Cardiac septum (tissue), 1 donor: ENCODE data around the gene USP2. TPM values are rescaled to one million over a fixed set of nuclear protein-coding genes. Genes with fewer than 3 reads are reported as not detected.

Source experiments
- DNase-seq: peaks from one replicate; pipeline ENCODE4 v3.0.0-alpha.2; 2020; ENCODE audit warnings: low spot score
- intact Hi-C: fragments of 100-400 bp; cut with DNase I; formaldehyde crosslinking; loops from one replicate; pipeline ENCODE4 v1.14.0; 2022
- total RNA-seq: library from RNA; stranded (reverse); fragmentation: NEBNext Ultra II Directional; extraction: Animal tissue kit (Norgen Biotek cat#: 25700); gene quantifications from one replicate; pipeline ENCODE4 v1.2.1, GENCODE V29; 2021
- donor health status: DM: no; HTN: no; CAD: no.

Gene USP2
- total RNA-seq, 1 donor from 2014 or later = 80.0 TPM

DNA sequence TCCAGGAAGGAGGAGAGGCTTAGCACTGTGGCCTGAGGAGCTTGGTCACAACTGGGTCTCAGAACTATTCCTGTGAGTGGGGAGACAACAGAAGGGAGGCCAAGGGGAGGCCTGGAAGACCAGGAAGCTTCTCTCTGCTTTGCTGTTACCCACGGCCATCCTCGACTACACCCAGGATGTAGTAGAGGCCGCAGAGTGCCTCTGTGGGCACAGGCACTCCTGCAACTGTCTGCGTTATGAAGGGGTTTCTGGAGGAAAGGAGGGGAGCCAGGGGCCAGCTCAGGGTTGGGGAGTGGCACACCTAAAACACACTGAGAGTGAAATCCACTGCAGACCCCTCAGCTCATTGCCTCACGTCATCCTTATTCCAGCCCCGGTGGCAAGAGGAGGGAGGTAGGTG is 31.2 kb downstream of the USP2 start:
- no peak for DNase-seq
- intact Hi-C loops = no loop called here

DNA sequence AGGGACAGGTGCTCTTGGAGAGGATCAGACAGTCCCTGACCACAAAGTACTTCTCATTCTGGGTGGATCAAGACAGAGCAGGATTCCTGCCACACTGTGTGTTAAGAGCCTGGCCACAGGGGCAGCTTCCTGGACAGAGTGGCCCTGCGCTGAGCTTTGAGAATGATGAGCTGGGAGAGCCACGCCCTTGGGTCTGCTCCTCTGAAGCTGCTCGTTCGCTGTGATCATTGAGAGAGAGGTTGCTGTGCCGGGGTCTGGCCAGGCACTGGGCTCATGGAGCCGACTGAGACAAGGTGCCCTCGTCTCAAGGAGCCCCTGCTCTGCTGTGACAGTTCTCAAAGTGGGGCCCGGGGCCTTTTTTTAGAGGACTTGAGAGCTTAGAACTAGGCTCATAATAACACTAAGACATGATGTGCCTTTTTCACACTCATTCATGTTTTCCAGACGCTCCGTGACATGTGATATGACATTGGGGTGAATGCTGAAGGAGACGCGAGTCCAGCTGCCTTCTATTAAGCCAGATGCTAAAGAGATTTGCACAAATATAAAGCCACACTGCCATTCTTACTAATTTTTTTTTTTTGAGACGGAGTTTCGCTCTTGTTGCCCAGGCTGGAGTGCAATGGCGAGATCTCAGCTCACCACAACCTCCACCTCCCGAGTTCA is 33.4 kb downstream of the USP2 start:
- DNase-seq = no peak
- intact Hi-C loops = no loop called here

DNA sequence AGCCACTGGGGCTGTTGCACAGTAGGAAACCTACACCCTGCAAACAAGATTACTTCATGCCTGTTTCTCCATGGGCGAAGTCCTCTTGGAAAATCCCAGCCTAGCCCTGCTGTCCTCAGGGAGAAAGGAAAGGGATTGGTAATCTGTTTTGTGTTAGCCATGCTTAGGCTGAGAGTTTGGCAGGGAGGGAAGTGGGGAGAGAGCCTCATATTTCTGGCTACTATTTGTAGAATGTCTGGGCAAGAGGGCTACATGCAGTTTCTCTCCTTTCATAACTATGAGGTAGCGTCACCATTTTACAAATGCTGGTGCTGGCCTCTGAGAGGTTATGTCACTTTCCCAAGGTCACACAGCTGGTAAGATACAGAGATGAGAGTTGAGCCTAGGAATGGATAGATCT is 34.2 kb downstream of the USP2 start:
- DNase-seq = no peak
- intact Hi-C loops = no loop called here

DNA sequence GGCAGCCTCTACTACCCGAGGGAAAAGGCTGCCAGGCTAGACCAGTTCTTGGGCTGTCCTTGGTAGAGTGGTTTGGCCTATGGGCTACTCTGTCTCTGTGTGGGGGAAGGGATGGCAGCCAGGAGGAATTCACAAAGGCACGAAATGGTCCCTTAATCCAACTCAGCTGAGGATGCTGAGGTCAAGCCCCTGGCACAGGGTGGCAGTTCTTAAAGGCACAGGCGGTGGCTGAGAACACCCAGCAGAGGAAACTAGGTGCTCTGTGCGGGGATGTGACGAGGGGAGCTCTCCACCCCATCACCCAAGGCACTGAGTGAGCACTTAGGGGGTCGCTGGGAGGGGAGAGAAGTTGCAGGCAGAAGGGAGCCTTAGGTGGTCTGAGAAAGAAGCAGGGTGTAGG is 34.9 kb downstream of the USP2 start, which contains the start of gene MFRP:
Gene MFRP, minus strand, starts transcription at position 101 of the 400 bp plus-strand sequence. CDS start 192 bp downstream, outside the sequence.
- intact Hi-C loops = no loop called here

DNA sequence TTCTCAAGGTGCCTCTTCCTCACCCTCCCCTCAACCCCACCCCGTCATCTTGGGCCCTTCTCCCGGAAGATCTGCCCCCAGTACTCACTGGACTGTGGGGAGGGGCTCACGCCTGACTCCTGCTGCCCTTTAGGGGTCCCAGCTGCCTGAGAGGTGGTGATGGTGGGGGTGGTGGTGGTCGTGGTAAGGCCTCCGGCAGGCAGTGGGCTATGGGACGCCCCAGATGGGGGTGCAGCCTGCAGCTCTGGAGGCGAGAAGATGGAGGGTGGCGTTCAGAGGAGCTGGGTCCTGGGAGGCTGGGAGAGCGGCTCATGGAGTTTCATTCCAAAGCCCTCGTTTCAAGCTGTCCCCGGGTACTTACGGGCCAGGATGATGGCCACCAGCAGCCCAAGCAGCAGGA is 35.8 kb downstream of the USP2 start:
- no peak for DNase-seq
- intact Hi-C loops = no loop called here

More for the DNA sequence above, 34.9 kb downstream of the USP2 start, which contains the start of gene MFRP:
- no peak for DNase-seq

DNA sequence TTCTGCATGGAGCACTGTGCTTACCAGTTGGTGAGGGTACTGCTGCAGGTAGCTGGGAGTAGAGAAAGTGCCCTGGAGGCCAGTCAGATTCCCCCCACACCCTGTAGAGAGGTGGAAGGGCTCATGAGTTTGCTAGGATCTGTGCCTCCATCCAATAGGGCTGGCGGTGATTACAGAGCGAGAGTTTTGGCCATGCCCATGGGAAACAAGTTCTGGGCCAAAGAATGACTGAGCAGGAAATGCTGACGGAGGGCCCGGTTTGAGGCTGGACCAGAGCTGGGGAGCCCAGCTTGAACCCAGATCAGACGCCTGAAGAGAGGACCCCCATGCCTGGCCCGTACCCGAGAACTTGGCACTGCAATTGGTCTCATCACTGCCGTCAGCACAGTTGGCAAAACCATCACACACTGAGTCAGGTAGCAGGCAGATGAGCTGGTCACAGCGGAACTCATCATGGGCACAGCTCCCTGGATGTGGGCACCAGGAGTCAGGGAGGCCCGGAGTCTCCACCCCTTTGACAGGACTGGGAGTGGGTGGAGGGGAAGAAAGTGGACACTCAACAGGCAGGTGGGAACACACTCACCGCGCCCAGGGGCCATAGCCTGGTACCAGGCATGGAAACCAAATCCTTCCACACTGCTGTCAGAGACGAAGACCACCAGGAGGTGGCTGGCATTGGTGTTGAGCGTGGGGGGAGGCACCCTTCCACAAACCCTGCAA is 37.0 kb downstream of the USP2 start:
- intact Hi-C loops = no loop called here
- DNase-seq = no peak

DNA sequence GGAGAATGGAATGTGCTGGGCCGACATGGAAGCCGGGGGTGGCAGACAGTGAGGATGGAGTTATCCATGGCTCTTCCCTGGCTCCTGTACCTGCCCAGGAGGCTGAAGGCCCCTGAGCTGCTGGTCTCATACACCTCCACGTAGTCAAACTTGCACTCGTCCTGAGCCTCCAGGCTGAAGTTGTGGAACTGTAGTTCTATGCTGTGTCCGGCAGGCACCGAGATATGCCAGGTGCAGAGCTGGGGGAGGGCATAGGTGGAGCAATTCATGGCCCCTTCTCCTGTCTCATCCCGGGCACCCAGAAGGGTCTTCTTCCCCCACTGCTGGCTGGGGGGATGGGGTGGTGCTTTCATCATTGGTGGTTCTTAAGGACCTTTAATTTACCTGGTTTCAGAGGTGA is 37.8 kb downstream of the USP2 start:
- DNase-seq = no peak
- intact Hi-C loops = no loop called here

DNA sequence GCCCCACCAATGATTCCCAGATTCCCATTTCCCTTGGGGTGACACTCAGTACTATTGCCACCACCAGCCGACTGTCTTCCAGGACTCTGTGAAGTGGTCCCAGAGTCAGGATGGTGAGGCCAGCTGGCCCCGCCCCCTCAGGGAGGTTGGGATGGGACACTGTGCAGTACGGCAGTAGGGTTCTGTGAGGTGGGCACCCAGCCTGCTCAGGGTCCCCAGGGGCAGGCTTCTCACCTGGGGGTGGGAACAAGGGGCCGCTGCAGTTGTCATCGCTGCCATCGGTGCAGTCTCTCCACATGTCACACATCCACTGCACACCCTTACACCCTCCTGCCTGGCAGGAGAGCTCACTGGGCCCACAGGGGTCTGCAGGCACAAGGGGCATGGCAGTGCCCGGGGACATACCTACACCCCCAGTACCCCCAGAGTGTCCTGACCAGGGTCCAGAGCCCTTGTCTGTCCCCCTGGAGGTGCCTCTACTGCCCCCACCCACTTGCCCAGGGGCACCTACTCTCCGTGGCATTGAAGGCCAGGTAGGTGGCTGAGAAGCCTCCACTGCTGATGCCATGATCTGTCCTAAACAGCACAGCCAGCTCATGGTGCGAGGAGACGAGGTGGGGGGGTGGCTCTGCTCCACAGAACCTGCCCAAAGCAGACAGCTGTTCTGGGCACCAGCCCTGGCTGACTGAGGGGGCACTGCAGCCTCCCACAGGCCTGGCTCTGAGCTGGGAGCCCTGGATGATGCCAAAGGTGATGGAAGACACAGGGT is 38.9 kb downstream of the USP2 start:
- no peak for DNase-seq
- intact Hi-C loops = no loop called here

DNA sequence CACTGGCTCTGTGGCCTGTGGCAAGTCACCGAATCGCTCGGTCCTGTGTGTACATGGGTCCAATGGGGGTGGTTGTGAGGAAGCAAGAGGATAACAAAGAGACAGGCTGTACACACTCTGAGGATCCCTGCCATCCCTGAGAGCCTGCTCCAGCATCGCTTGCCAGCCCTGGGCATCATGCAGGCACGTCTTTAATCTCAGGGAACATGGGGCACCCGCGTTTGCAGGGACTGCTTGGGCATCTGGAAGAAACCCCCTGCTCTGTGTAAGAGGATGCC is 39.5 kb downstream of the USP2 start:
- intact Hi-C loops = no loop called here
- DNase-seq = no peak

DNA sequence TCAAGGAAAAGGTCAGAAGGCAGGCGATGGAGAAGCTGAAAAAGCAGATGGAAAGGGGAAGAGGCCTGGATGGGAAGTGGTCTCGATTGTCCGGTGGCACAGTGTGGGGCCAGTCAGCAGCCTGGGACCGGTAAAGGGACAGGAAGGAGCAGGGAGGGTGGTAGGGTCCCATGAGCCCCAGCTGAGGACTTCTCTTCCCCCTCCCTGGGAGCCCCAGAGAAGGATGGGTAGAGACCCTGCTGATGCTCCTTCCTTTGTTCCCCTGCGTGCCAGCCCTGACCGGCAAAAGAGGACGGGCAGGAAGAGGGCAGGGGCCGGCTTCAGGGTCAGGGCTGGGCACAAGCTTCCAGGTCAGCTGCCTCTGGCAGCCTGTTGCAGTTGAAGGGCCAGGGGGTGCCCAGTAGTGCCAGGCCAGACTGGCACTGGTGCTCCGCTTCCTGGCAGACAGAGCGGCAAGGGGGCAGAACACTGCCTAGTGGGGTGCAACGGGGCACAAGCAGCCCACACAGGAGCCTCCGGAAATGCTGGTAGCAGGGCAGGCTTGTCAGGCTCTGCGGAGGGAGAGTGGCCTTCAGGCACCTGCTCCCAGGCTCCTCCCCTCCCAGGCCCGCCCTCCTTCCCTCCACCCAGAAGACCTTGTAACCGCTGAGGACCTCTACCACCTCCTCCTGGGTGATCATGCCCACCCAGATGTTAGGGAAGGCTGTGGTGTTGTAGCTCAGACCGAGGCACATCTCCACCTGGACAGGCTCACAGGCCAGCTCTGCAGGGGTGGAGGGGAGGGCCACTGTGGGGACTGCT is 40.1 kb downstream of the USP2 start:
- intact Hi-C loops = loop anchor here (2.0 kb wide), 1 partner anchor 31 kb away; no protein-coding TSS in a partner anchor
- DNase-seq = no peak

DNA sequence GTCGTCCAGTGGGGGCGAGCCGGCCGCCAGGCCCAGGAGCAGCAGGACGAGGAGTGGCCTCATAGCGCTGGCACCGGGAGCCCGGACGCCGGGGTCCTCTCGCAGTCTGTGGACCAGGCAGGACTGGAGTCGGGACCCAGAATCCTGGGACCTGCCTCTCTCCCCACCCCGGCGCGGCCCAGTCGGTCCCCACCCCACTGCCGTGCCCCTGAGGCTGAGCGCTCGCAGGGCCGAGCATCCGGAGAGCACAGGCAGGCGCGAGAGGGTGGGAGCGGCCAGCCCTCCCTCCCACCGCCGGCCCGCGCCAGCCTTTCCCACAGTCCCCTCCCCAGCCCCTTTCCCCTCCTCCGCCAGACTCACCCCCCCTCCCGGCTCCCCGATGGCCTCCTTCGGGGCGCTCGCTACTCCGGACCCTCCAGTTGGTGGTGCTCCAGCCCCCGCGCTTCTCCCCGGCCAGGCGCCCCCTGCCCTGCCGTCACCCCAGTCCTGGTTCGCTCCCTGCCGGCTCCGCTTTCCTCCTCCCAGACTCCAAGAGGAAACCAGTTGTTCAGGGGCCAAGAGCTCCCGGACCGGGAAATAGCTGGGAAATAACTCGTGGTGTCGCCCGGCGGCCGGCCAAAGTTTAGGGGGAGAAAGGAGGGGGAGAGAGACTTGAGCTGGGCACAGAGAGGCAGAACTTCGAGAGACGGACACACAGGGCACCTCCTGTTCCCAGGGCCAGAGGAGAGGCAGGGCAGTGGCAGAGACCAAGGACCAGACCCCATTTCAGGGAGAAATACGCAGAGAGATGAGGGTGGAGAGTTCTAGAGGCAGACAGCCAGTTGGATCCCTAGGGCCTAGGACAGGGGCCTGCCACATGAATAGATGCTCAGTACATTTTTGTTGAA is 40.9 kb downstream of the USP2 start, which contains the start of gene C1QTNF5:
Gene C1QTNF5, minus strand, starts transcription at position 549 of the 887 bp plus-strand sequence. Its CDS starts 486 bp downstream, at position 63.
- intact Hi-C loops = loop anchor here (2.0 kb wide), 1 partner anchor 32 kb away; no protein-coding TSS in a partner anchor
- DNase-seq = peak; percentile 93

DNA sequence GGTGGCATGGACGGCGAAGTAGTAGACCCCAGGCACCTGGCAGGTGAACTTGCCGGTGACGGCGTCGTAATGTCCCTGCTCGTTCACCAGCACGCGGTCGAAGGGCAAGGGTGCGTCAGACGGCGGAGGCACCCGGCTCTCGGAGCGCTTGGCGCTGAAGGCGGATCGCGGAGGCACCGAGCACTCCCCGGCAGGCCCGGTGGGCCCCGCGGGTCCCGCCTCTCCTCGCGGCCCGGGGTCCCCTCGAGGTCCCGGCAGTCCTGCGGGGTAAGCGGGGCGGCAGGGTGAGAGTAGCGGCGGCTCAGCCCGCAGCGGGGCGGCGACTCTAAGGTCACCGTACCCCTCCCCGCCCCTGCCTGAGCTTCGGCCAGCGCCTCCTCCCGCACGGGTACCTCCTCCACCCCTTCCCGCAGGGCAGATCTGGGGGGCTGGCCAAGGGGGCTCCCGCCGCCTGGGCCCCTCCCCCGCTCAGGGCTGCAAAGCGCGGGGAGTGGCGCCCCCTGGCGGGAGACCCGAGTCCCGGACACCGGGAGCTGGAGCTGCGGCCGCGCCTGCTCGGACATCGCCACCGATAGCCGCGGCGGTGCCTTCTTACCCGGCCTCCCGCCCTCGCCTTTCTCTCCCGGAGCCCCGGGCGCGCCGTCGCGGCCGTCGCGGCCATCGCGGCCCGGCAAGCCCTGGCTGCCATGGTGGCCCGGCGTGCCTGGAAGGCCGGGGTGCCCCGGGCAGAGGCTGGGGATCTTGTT is 41.7 kb downstream of the USP2 start:
- intact Hi-C loops = loop anchor here (2.0 kb wide), 1 partner anchor 33 kb away; no protein-coding TSS in a partner anchor
- peak; percentile 78 for DNase-seq

DNA sequence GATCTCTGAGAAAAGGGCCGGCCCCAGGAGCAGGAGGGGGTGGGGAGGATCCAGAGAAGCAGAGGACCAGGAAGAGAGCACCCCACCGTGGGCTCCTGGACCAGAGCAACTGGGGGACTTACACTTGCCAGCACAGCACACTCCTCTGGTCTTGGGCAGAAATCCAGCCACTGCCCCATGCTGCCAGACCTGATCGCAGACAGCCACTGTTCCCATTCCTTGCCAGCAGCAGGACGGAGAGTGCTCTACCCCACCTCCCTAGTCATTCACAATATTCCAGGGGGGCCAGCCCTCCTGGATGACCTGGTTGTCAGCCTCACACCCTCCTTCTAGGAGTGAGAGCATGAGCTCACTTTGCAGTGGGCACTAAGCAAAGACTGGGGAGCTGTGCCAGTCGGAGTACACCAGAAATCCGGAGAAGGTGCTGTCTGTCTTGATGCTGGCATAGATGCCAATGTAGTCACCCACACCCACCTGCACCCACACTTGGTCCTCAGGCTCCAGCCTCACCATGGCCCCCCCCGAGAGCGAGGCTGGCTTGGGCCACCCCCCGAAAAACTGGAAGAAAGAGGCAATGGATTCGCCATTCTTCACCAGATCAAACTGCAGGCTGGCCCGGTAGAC is 42.4 kb downstream of the USP2 start:
- intact Hi-C loops = no loop called here
- DNase-seq = peak; percentile 61

DNA sequence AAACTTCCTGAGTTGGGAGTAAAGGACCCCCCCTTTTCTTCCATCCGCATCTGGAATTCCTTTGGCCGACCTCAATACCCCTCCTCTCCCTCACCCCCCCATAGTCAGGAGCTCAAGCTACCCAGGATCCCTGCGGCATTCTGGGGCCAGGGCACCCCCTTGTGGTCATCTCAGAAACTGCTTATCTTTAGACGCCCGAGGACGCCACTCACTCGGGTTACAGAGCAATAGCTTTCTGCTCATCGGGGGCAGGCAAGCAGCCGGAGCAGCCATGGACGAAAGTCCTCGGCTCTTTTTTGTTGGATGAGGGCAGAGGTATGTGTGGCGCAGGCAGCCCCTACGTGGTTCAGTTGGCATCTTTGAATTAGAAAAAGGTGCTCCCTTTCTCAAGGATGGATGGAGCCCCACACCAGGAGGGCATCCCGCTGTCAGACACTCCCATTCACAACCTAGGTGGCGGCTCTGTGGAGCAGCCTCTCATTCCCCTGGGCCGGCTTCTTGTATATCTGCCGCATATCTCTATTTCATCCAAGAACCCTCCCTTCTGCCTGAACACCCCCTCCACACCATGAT is 43.1 kb downstream of the USP2 start:
- intact Hi-C loops = no loop called here

DNA sequence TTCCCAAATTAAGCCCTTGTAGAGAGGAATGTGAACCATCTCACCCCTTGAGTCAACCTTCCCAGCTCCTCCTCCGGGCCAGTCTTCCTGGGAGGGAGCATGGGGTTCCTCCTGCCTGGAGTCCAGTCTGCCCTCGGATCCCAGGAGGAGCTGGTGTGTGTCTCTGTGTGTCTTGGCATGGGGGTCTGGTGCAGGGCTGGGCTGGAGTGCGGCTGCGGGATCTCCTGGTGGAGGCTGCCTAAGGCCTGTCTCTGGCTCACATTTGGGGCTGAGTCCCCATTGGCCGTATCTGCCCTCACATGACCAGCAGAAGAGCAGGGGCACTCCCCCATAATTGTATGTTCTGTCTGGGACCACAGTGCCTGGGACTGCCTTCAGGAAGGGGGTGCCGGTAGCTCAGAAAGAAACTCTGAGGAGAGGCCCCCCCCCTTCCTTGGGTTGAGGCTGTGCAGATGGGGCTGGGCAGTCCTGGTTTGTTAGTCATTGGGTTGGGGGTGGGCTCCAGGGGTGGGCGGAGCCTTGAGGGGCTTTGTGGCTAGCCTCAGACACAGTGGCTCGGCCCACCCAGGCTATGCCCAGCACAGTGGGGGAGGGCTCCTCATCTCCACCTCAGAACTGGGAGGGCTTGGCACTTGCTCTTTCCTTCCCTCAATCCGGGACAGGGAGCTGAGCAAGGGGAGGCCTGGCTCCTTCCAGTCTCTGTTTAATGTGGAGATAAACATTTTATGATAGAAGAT is 43.7 kb downstream of the USP2 start:
- intact Hi-C loops = no loop called here
- DNase-seq = peak; percentile 59

More for the DNA sequence above, 43.1 kb downstream of the USP2 start:
- peak; percentile 86 for DNase-seq

DNA sequence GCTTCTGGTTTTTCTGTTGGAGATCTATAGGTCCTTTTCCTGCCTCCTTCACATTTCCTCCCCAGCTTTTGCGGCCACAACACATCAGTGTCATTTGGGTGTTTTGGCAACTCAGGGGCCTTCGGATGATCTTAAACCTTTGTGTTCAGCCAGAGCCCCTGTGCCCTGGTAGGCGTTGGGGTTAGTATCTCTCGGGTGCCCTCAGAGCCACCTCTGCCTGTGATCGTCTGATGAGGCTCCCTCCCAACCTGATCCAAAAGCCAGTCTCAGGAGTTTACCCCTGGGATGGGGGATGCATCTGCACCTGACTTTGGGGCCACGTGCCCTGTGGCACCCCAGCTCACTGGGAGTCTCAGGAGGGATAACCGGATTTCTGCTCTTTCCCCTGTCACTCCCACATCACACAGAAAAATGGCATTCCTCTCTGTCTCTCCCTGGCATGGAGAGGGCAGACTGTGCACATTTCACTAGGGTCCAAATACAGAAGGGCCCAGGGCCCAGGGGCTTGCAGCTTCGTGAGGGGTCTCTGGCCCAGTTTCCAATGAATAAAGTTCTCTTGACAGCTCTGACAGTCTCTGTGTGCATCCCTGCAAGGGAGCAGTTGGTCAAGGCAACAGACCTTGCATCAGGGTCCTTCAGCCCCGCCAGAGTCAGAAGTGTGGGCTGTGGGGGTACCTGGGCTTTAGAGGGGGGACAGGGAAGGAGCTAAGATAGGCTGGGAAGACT is 44.6 kb downstream of the USP2 start:
- DNase-seq = peak; percentile 26
- intact Hi-C loops = no loop called here
